T-helper 1 cell treated with Interleukin-12 subunit alpha and Interleukin-12 subunit beta and Interleukin-4 antibody, amounts not matched to agents 30 ng/mL and 1 ng/mL, for 36 hours (primary cell): ENCODE measurements around the gene BABAM2. TPM values are rescaled to one million over a fixed set of nuclear protein-coding genes. Genes with fewer than 3 reads are reported as not detected.

ENCODE experiments used
- intact Hi-C: fragments of 100-400 bp; cut with micrococcal nuclease; formaldehyde crosslinking; loops from one replicate; pipeline ENCODE4 v1.15.1; 2024
- total RNA-seq: library from RNA; stranded (reverse); gene quantifications from 2 replicates; pipeline ENCODE4 v1.2.3, GENCODE V29; 2022

Gene BABAM2
- total RNA-seq, 1 donor from 2014 or later: 40.8 TPM

- intact Hi-C loops: no loop called here
Observed at GRCh38 chr2:27940090-27940671, 49.7 kb downstream of the BABAM2 start.

GRCh38 chr2:27940982-27941381, 50.5 kb downstream of the BABAM2 start:
- intact Hi-C loops: no loop called here

- intact Hi-C loops: no loop called here
Observed at GRCh38 chr2:27942612-27943547, 52.4 kb downstream of the BABAM2 start.

GRCh38 chr2:27946530-27947060, 56.1 kb downstream of the BABAM2 start:
- intact Hi-C loops: no loop called here

- intact Hi-C loops: no loop called here
Observed at GRCh38 chr2:27952070-27952469, 61.5 kb downstream of the BABAM2 start.

GRCh38 chr2:27953077-27953476, 62.5 kb downstream of the BABAM2 start:
- intact Hi-C loops: no loop called here

- intact Hi-C loops: no loop called here
Observed at GRCh38 chr2:27954221-27954673, 63.7 kb downstream of the BABAM2 start.

- intact Hi-C loops: loop anchor here (1.0 to 5.0 kb wide), 2 partner anchors 11 to 183 kb away; partner anchors contain the start of gene MRPL33
Observed at GRCh38 chr2:27954771-27955383, 64.3 kb downstream of the BABAM2 start.

GRCh38 chr2:27955384-27956161, 65.0 kb downstream of the BABAM2 start:
- intact Hi-C loops: loop anchor here (1.0 to 5.0 kb wide), 2 partner anchors 11 to 183 kb away; partner anchors contain the start of gene MRPL33

GRCh38 chr2:27956888-27957287, 66.4 kb downstream of the BABAM2 start:
- intact Hi-C loops: loop anchor here (5.0 kb wide), 1 partner anchor 185 kb away; the partner anchor contains the start of gene MRPL33

GRCh38 chr2:27958711-27959378, 68.3 kb downstream of the BABAM2 start:
- intact Hi-C loops: loop anchor here (5.0 kb wide), 1 partner anchor 187 kb away; the partner anchor contains the start of gene MRPL33

GRCh38 chr2:27959496-27959895, 69.0 kb downstream of the BABAM2 start:
- intact Hi-C loops: loop anchor here (5.0 kb wide), 1 partner anchor 187 kb away; the partner anchor contains the start of gene MRPL33

GRCh38 chr2:27960237-27960912, 69.8 kb downstream of the BABAM2 start:
- intact Hi-C loops: loop anchor here (1.0 to 10.0 kb wide), 5 partner anchors 70 to 654 kb away; partner anchors contain the start of genes BABAM2 and RBKS

- intact Hi-C loops: loop anchor here (5.0 to 10.0 kb wide), 3 partner anchors 95 to 653 kb away; no protein-coding TSS in a partner anchor
Observed at GRCh38 chr2:27962006-27962405, 71.5 kb downstream of the BABAM2 start.

GRCh38 chr2:27963472-27963871, 72.9 kb downstream of the BABAM2 start:
- intact Hi-C loops: loop anchor here (5.0 to 10.0 kb wide), 3 partner anchors 94 to 651 kb away; no protein-coding TSS in a partner anchor

GRCh38 chr2:27964067-27964466, 73.5 kb downstream of the BABAM2 start:
- intact Hi-C loops: loop anchor here (5.0 to 10.0 kb wide), 3 partner anchors 93 to 651 kb away; no protein-coding TSS in a partner anchor

- intact Hi-C loops: loop anchor here (1.0 to 10.0 kb wide), 4 partner anchors 11 to 649 kb away; partner anchors contain the start of genes BABAM2, FOSL2 and RBKS
Observed at GRCh38 chr2:27965841-27966240, 75.3 kb downstream of the BABAM2 start.

GRCh38 chr2:27966466-27966865, 75.9 kb downstream of the BABAM2 start:
- intact Hi-C loops: loop anchor here (1.0 to 10.0 kb wide), 4 partner anchors 11 to 648 kb away; partner anchors contain the start of genes BABAM2, FOSL2 and RBKS

- intact Hi-C loops: loop anchor here (2.0 to 10.0 kb wide), 2 partner anchors 426 to 648 kb away; partner anchors contain the start of gene FOSL2
Observed at GRCh38 chr2:27967076-27967475, 76.5 kb downstream of the BABAM2 start.
